Embryonic facial prominence (tissue), 1 donor: Measurements from ENCODE around the gene PAIP1.
"Not testable (repeated sequence)": the region's sequence is repeated elsewhere in the genome, so short reads cannot be mapped to it uniquely, and the experiment has no call there.

Source experiments
- DNase-seq: peaks from one replicate; pipeline ENCODE4 v3.0.0-alpha.2; 2016; ENCODE audit errors: extremely low spot score

Gene PAIP1

GRCh38 chr5:43515678-43516048, 41.2 kb downstream of the PAIP1 start:
- no peak for DNase-seq

- peak; percentile 93 for DNase-seq
Observed at GRCh38 chr5:43514816-43515677, 41.8 kb downstream of the PAIP1 start, which contains the start of gene C5orf34. Gene C5orf34, minus strand, starts transcription at chr5:43515148. Its CDS starts 5,809 bp downstream, at chr5:43509339.

GRCh38 chr5:43514471-43514815, 42.4 kb downstream of the PAIP1 start:
- peak; percentile 55 for DNase-seq

GRCh38 chr5:43514025-43514424, 42.9 kb downstream of the PAIP1 start:
- no peak for DNase-seq

GRCh38 chr5:43511062-43511461, 45.8 kb downstream of the PAIP1 start:
- not testable (repeated sequence) for DNase-seq

GRCh38 chr5:43498581-43498980, 58.3 kb downstream of the PAIP1 start:
- DNase-seq: no peak

- no peak for DNase-seq
Observed at GRCh38 chr5:43497311-43498104, 59.4 kb downstream of the PAIP1 start.

GRCh38 chr5:43491326-43491725, 65.6 kb downstream of the PAIP1 start:
- DNase-seq: no peak

- no peak for DNase-seq
Observed at GRCh38 chr5:43486353-43486752, 70.5 kb downstream of the PAIP1 start.

- no peak for DNase-seq
Observed at GRCh38 chr5:43485406-43485805, 71.5 kb downstream of the PAIP1 start.

- peak; percentile 76 for DNase-seq
Observed at GRCh38 chr5:43484106-43484849, 72.6 kb downstream of the PAIP1 start.

- DNase-seq: peak; percentile 87
Observed at GRCh38 chr5:43483298-43484105, 73.4 kb downstream of the PAIP1 start, which contains the start of gene TMEM267. Gene TMEM267, minus strand, starts transcription at chr5:43483865. Its CDS starts 29,896 bp downstream, at chr5:43453969.

GRCh38 chr5:43482490-43483297, 74.2 kb downstream of the PAIP1 start:
- peak; percentile 7 for DNase-seq
